Measurements from ENCODE around the gene MLC1.
A peak's percentile ranks its signal among the peaks of the same experiment; 100 is the strongest.

MLC1 gene

DNA sequence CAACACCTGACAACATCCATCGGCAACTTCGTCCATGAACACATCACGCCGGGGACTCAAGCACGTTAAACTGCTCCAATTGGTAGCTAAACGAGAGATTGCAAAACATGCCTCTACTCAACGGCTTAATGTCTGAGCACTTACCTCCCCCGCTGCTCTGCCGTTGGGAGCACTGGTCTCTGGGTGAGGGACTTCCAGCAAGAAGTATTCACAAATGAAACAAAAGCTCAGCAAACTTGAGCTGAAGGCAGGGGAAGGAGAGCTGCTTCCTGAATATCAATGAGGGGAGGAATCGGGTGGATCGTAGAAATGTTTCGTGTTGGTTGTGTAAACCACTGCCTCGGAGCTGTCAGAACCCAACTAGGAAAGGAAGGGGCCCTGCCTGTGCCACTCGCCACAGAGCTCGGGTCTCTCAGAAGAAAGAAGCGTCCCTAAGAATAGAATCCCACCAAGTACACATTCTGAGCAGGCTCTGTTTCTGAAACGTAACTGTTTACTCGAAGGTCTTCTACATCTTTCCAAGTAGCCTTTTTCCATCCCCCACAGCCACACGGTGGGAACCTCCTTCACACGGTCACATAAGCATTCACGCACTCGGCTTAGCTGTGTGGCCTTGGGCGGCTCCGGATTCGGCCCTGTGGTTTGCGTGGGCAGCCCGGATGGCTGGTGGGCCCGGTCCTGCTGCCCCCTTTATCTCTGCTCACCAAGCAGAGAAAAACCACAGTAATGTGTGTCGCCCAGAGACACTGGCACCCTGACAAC is at the start of gene MLC1:
Gene MLC1 (minus strand): TSS at position 216 of the 762 bp plus-strand sequence. CDS start 524 bp downstream, outside the sequence.
- Mint-ChIP-seq H3K36me3 (peaks cover 9% of the 10 kb centered on the region), H3K4me3 (peak within 1 kb of the TSS; percentile 25), H3K9me3 (peaks cover 19% of the 10 kb centered on the region), H3K27ac (peak within 1 kb of the TSS; percentile 4), H3K4me1 (peaks cover 11% of the 10 kb centered on the region), H3K27me3 (peaks cover 31% of the 10 kb centered on the region)
- CTCF ChIA-PET: interaction anchor here (0.7 to 1.2 kb wide), 4 partner anchors 55 to 158 kb away, joined by 3 to 4 read pairs (median 3); no protein-coding TSS in a partner anchor
- peak; percentile 24 for DNase-seq

DNA sequence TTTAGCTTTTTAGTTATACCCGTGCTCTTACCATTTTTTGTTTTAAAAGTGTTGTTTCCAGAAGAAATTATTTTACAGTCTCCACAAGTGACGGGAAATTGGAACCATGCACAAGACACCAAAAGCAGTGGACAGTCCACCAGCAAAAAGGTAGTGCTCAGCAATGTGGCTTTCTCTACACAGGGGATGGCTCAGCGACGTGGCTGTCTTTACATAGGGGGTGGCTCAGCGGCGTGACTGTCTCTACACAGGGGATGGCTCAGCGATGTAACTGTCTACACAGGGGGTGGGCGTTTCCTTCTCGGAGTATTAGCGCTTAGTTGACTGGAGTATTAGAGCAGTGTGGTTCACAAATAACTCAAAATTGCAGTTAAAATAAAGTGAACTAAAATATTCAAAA is 49.3 kb upstream of the MLC1 start:
- H3K4me3 Mint-ChIP-seq: no peak overlapping the region
- no peaks in the 10 kb centered on the region for H3K36me3 Mint-ChIP-seq
- no peaks in the 10 kb centered on the region for H3K4me1 Mint-ChIP-seq
- peaks cover 44% of the 10 kb centered on the region for H3K27me3 Mint-ChIP-seq
- H3K27ac Mint-ChIP-seq: no peak overlapping the region
- H3K9me3 Mint-ChIP-seq: no peaks in the 10 kb centered on the region
- no peak for DNase-seq
- CTCF ChIA-PET: no interaction called here

DNA sequence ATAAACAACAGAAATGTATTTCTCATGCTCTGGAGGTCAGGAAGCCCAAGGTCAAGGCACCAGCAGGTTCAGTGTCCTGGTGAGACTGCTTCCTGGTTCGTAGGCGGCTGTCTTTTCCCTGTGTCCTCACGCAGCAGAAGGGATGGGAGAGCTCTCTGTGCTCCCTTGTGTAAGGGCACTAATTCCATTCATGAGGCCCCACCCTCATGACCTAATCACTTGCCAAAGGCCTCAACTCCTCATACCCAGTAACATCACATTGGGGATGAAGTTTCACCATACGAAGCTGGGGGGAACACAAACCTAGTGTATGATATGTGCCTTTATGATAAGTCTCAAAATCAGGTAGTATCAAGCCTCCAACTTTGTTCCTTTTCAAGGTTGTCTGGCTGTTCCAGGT is 46.7 kb upstream of the MLC1 start:
- H3K36me3 Mint-ChIP-seq: no peaks in the 10 kb centered on the region
- no peaks in the 10 kb centered on the region for H3K4me1 Mint-ChIP-seq
- no peak overlapping the region for H3K27ac Mint-ChIP-seq
- H3K9me3 Mint-ChIP-seq: no peaks in the 10 kb centered on the region
- peaks cover 39% of the 10 kb centered on the region for H3K27me3 Mint-ChIP-seq
- no peak overlapping the region for H3K4me3 Mint-ChIP-seq
- CTCF ChIA-PET: no interaction called here
- DNase-seq: no peak

DNA sequence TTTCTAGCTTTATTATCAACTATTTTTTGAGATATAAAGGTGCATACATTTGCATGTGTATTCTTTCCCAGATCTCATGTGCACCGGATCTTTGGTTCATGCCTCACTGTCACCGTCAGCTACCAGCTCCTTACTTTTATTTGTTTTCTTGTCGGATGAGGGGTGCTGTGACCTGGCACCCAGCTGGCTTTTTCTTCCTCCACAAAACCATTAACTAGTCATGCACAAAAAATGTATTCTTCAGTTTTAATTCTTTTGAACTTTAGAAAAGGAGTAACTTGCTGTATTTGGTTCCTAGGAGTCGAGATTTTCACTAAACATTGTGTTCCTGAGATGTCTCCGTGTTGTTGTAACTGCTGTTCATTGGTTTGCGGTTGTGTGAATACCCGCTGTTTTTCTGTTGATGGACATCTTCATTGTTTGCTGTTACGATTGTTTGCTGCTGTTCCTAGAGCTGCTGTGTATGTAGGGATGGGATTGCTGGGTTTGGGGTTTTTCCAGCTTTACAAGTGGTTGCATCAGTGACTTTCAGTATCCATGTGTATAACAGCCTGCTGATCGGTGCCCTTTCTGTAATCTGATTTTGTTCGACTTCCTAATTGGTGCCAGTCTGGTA is 44.0 kb upstream of the MLC1 start:
- Mint-ChIP-seq H3K4me1 (no peaks in the 10 kb centered on the region), H3K4me3 (no peak overlapping the region), H3K27me3 (peaks cover 40% of the 10 kb centered on the region), H3K9me3 (peaks cover 2% of the 10 kb centered on the region), H3K36me3 (no peaks in the 10 kb centered on the region), H3K27ac (no peak overlapping the region)
- CTCF ChIA-PET: no interaction called here
- DNase-seq: no peak

DNA sequence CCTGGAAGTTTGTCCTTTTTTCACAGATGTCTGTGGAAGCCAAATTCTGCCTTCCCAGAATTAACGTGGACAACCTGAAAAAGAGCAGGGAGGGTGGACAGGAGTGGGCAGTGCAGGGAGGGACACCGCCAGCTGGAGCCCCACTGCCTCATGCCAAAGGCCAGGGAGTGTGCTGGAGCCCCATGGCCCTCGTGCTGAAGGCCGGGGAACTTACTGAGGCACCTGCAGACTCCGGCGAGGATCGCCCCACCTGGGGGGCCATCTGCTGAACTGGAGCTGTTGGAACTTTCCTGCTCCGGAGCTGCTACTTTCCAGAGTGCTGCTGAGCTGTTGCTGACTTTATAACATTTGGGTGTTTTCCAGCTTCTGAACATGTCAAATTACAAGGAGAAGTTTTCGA is 39.8 kb upstream of the MLC1 start:
- no peak overlapping the region for H3K4me3 Mint-ChIP-seq
- CTCF ChIA-PET: no interaction called here
- H3K27ac Mint-ChIP-seq: no peak overlapping the region
- H3K36me3 Mint-ChIP-seq: peaks cover 4% of the 10 kb centered on the region
- H3K9me3 Mint-ChIP-seq: peaks cover 12% of the 10 kb centered on the region
- DNase-seq: no peak
- peaks cover 40% of the 10 kb centered on the region for H3K27me3 Mint-ChIP-seq
- no peaks in the 10 kb centered on the region for H3K4me1 Mint-ChIP-seq

DNA sequence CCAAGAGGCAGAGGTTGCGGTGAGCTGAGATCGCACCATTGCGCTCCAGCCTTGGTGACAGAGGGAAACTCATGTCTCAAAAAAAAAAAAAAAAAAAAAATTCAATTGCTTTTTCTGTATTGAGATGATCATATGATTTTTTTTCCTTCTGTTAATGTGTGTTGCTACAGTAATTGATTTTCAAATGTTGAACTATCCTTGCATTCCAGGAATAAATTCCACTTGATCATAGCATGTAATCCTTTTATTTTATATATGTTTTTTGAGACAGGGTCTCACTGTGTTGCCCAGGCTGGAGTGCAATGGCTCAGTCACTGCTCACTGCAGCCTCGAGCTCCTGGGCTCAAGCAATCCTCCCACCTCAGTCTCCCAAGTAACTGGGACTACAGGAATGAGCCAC is 37.9 kb upstream of the MLC1 start:
- DNase-seq: no peak
- H3K9me3 Mint-ChIP-seq: peaks cover 12% of the 10 kb centered on the region
- CTCF ChIA-PET: no interaction called here

DNA sequence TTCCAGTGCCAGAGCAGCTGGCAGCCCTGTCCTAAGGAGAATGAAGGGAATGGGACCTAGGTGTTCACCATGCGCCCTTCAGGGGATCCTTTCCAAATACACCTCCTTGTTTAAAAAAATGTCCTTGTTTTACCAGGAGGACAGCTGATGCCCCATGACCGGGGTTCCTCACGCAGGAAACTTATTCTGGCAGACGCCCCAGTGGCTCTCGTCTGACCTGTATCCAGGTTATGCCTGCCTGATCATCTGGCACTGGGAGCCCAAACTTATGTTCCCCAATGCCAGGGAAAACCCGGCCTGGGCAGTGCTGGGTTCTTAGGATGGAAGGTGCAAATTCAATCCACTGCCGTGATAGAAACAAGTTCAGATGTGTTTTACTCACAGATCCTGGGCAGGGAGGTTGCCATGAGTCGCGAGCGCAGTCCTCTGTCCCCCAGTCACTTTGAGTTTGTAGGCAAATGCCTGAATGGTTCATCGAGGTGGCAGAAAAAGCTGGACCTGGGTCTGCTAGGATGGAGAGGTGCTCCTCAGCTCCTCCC is 36.0 kb upstream of the MLC1 start:
- Mint-ChIP-seq H3K4me1 (no peaks in the 10 kb centered on the region), H3K27ac (no peak overlapping the region), H3K36me3 (peaks cover 4% of the 10 kb centered on the region), H3K4me3 (no peak overlapping the region), H3K27me3 (peaks cover 54% of the 10 kb centered on the region), H3K9me3 (peaks cover 12% of the 10 kb centered on the region)
- DNase-seq: no peak
- CTCF ChIA-PET: no interaction called here

More for the DNA sequence above, 37.9 kb upstream of the MLC1 start:
- H3K27ac Mint-ChIP-seq: no peak overlapping the region
- H3K27me3 Mint-ChIP-seq: peaks cover 58% of the 10 kb centered on the region
- no peaks in the 10 kb centered on the region for H3K4me1 Mint-ChIP-seq
- H3K4me3 Mint-ChIP-seq: no peak overlapping the region
- H3K36me3 Mint-ChIP-seq: peaks cover 4% of the 10 kb centered on the region

DNA sequence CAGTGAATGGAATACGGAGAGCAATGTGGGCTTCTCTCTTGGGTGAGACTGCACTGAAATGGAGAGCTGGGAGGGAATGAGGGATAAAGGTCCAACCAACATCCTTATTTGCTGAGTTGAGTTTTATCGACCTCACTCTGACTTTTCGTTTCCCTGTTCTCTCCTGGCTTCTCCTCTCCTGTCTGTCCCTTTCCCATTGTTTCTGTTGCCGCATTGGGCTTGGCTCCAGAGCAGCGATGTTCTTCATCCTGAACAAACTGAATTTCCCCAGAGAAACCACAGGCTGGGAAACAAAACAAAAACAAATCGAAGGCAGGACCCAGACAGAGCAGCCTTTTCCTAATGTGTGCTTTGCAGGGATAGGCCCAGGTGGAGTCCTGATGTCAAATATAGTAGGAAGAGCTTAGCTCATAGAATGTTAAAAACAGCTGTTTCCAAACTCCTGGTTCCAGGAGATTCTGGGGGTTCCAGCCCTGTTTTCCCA is 34.6 kb upstream of the MLC1 start:
- Mint-ChIP-seq H3K4me1 (no peaks in the 10 kb centered on the region), H3K27ac (no peak overlapping the region), H3K4me3 (no peak overlapping the region), H3K27me3 (peaks cover 66% of the 10 kb centered on the region), H3K9me3 (peaks cover 12% of the 10 kb centered on the region), H3K36me3 (peaks cover 4% of the 10 kb centered on the region)
- CTCF ChIA-PET: no interaction called here
- DNase-seq: no peak

DNA sequence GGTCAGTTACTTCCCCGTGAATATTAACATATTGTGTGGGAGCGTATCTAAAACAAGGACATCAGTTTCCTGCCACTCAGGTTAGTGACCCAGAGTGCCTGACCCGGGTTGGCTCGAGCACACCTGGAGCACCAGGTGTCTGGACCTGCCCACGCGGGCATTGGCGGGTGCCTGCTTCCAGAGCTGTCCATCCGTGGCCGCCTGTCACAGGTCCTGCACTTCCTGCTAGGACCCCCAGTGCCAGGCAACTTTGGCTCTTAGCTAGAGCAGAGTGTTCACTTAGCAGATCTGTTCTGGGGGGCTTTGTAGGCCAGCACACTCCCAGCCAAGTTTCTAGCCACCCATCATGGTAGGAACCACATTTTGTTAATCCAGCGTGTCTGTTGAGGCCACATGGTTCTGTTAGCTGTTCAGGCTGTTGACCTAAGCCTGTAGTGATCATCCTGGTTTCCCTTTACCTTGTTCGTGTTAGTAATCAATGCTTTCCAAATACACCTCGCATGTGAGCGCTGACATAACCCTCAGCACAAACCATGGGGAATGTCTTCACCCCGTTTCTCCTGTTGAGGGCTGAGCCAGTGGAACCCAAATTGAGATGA is 34.0 kb upstream of the MLC1 start:
- Mint-ChIP-seq H3K27ac (no peak overlapping the region), H3K27me3 (peaks cover 66% of the 10 kb centered on the region), H3K4me1 (no peaks in the 10 kb centered on the region), H3K36me3 (peaks cover 4% of the 10 kb centered on the region), H3K9me3 (peaks cover 10% of the 10 kb centered on the region), H3K4me3 (no peak overlapping the region)
- CTCF ChIA-PET: no interaction called here
- DNase-seq: no peak

DNA sequence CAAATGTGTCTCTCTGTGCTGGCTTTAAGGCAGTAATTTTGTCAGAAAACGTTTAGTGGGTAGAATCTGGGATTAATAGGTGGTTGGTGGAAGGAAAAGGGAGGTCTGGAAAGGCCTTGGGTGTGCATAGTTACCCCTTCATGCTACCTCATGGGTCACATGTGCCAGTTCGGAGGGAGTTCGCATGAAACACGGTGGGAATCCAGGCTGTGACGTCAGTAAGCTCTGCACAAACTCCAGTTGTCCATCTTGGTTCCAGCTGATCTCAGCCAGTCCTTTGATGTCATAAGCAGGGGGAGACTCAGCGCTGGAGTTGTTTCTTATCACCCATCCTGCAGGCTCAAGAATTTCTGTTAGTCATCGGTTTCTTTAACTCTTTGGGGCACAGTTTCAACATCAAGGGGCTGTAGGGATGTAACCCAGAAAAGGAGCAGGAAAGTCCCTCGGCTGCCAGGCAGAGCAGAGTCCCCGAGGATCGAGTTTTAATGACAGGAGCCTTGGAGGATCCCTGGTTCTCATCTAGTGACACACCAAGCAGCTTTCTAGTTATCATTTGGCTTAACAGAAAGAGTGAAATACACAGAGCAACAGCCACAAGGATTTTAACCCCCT is 33.4 kb upstream of the MLC1 start:
- DNase-seq: no peak
- CTCF ChIA-PET: no interaction called here
- Mint-ChIP-seq H3K27me3 (peaks cover 60% of the 10 kb centered on the region), H3K27ac (no peak overlapping the region), H3K36me3 (peaks cover 2% of the 10 kb centered on the region), H3K9me3 (peaks cover 6% of the 10 kb centered on the region), H3K4me3 (no peak overlapping the region), H3K4me1 (no peaks in the 10 kb centered on the region)

DNA sequence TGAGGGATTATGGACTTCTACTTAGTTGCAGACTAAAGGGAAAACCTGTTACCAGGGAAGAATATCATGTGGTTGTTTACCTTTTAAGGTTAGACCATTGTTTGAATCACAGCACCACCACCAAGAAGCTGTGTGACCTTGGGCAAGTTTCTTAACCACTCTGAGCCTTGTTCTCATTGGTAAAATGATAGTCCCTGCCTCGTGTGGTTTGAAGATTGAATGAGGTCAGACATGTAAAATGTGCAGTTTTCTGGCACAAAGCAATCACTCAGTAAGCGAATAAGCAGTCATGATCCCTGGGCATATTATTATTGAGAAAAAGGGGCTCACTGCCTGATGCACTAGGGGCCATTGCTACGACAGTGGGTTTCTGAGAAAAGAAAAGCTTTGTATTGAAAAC is 32.9 kb upstream of the MLC1 start:
- CTCF ChIA-PET: interaction anchor here (1.7 kb wide), 1 partner anchor 91 kb away, joined by 4 read pairs; no protein-coding TSS in a partner anchor
- peaks cover 60% of the 10 kb centered on the region for H3K27me3 Mint-ChIP-seq
- no peak for DNase-seq
- no peaks in the 10 kb centered on the region for H3K4me1 Mint-ChIP-seq
- H3K9me3 Mint-ChIP-seq: peaks cover 2% of the 10 kb centered on the region
- H3K4me3 Mint-ChIP-seq: no peak overlapping the region
- no peak overlapping the region for H3K27ac Mint-ChIP-seq
- no peaks in the 10 kb centered on the region for H3K36me3 Mint-ChIP-seq

DNA sequence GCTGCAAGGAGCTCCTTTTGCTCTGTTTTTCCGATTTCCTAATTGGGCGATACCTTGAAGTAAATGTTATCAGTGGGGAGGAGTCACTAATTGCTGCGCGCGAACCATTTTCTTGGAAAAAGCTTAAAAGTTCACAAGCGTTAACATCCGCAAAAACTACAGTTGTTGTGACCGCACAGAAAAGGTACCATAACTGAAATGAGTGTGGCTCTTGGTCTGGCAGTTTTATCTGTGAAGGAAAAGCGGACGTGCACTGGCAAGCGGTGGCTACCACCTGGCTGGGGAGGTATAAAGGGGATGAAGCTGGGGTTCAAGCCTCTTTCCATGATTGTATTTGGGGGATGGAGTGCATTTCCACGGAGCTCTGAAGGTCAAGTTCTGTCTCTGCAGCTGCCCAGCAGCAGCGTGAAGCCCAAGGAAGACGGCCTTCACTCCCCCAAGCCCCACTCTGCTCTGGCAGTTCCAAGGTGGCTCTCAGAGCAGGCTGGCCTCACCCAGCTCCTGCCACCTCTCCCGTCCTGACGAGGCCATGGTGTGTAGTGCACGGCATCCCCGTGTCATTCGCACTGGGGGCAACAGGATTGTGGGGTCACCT is 32.0 kb upstream of the MLC1 start:
- peaks cover 8% of the 10 kb centered on the region for H3K4me1 Mint-ChIP-seq
- CTCF ChIA-PET: interaction anchor here (1.7 kb wide), 1 partner anchor 92 kb away, joined by 4 read pairs; no protein-coding TSS in a partner anchor
- peaks cover 69% of the 10 kb centered on the region for H3K27me3 Mint-ChIP-seq
- H3K27ac Mint-ChIP-seq: no peak overlapping the region
- H3K4me3 Mint-ChIP-seq: no peak overlapping the region
- no peaks in the 10 kb centered on the region for H3K36me3 Mint-ChIP-seq
- DNase-seq: no peak
- no peaks in the 10 kb centered on the region for H3K9me3 Mint-ChIP-seq

DNA sequence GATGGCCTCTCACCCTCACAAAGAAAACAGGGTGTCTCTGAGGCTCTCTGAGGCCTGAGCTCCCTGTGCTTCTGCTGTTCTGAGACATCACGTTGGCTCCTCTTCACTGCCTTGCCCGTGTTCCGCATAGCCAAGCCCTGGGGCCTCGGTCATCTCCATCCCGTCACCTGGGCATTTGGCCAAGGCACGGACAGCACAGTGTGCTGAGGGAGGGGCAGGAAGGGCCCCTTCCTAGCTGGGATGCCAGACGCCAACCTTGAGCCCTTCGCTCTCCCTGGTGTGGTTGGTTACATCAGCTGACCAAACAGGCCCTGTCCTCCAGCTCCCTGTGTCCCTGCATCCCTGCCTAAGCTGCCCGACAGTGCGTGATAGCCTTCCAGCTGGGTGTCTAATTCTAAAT is 30.5 kb upstream of the MLC1 start:
- Mint-ChIP-seq H3K27me3 (peaks cover 65% of the 10 kb centered on the region), H3K9me3 (no peaks in the 10 kb centered on the region), H3K36me3 (no peaks in the 10 kb centered on the region), H3K27ac (no peak overlapping the region), H3K4me1 (peaks cover 19% of the 10 kb centered on the region), H3K4me3 (no peak overlapping the region)
- no peak for DNase-seq
- CTCF ChIA-PET: interaction anchor here (0.6 kb wide), 1 partner anchor 26 kb away, joined by 3 read pairs; no protein-coding TSS in a partner anchor
